H9 (cell line): ENCODE measurements around the gene MPZ. TPM values are rescaled to one million over a fixed set of nuclear protein-coding genes. Genes with fewer than 3 reads are reported as not detected.

ENCODE experiments used
- DNase-seq: peaks from one replicate; pipeline ENCODE4 v3.0.0-alpha.2; 2017
- H2AFZ ChIP-seq: one replicate; pipeline ENCODE4 v1.6.1; 2013; ENCODE audit warnings: mild to moderate bottlenecking, low read length, control low read depth, moderate library complexity
- H2AK5ac ChIP-seq: 2 replicates; pipeline ENCODE4 v1.6.1; 2013; ENCODE audit warnings: low read length, control low read depth, mixed read lengths; ENCODE audit not compliant: insufficient read length
- H2BK120ac ChIP-seq: one replicate; pipeline ENCODE4 v1.6.1; 2013; ENCODE audit warnings: low read depth, mild to moderate bottlenecking, low read length, control low read depth, inconsistent platforms; ENCODE audit not compliant: poor library complexity, severe bottlenecking
- H2BK12ac ChIP-seq: 2 replicates; pipeline ENCODE4 v1.6.1; 2013; ENCODE audit warnings: low read length, control low read depth, mixed read lengths, low read depth; ENCODE audit not compliant: insufficient read length
- H2BK15ac ChIP-seq: 2 replicates; pipeline ENCODE4 v1.6.1; 2013; ENCODE audit warnings: low read depth, low read length, control low read depth
- H2BK20ac ChIP-seq: one replicate; pipeline ENCODE4 v1.6.1; 2013; ENCODE audit warnings: low read depth, mild to moderate bottlenecking, low read length, control low read depth, inconsistent platforms; ENCODE audit not compliant: poor library complexity, severe bottlenecking
- H2BK5ac ChIP-seq: 2 replicates; pipeline ENCODE4 v1.6.1; 2013; ENCODE audit warnings: low read length, control low read depth, mixed read lengths; ENCODE audit not compliant: insufficient read length
- H3K14ac ChIP-seq: 2 replicates; pipeline ENCODE4 v1.6.1; 2013; ENCODE audit warnings: low read length, control low read depth; ENCODE audit not compliant: insufficient read depth
- H3K18ac ChIP-seq: 2 replicates; pipeline ENCODE4 v1.6.1; 2013; ENCODE audit warnings: low read depth, mild to moderate bottlenecking, mixed read lengths, low read length, control low read depth; ENCODE audit not compliant: insufficient read length
- H3K23ac ChIP-seq: 2 replicates; pipeline ENCODE4 v1.6.1; 2013; ENCODE audit warnings: low read length, control low read depth, mixed read lengths, low read depth; ENCODE audit not compliant: insufficient read length
- H3K23me2 ChIP-seq: 2 replicates; pipeline ENCODE4 v1.6.1; 2013; ENCODE audit warnings: low read depth, mild to moderate bottlenecking, mixed read lengths, low read length, control low read depth; ENCODE audit not compliant: insufficient read length, poor library complexity, severe bottlenecking
- H3K27ac ChIP-seq: 2 replicates; pipeline ENCODE4 v1.5.1; 2013; ENCODE audit warnings: low read length, control low read depth, mixed read lengths, low read depth; ENCODE audit not compliant: insufficient read length
- H3K27me3 ChIP-seq: 2 replicates; pipeline ENCODE4 v1.6.1; 2013; ENCODE audit warnings: low read length, control low read depth, inconsistent platforms; ENCODE audit not compliant: insufficient read depth
- H3K4ac ChIP-seq: 2 replicates; pipeline ENCODE4 v1.6.1; 2013; ENCODE audit warnings: low read depth, mild to moderate bottlenecking, control low read depth, inconsistent platforms, low read length, moderate library complexity
- H3K4me1 ChIP-seq: 2 replicates; pipeline ENCODE4 v1.6.1; 2013; ENCODE audit warnings: low read length, control low read depth, inconsistent platforms; ENCODE audit not compliant: insufficient read depth
- H3K4me2 ChIP-seq: 2 replicates; pipeline ENCODE4 v1.6.1; 2013; ENCODE audit warnings: low read length, control low read depth, mixed read lengths; ENCODE audit not compliant: insufficient read length, insufficient read depth
- H3K56ac ChIP-seq: 2 replicates; pipeline ENCODE4 v1.6.1; 2013; ENCODE audit warnings: low read depth, mild to moderate bottlenecking, mixed read lengths, low read length, control low read depth; ENCODE audit not compliant: insufficient read length
- H3K79me1 ChIP-seq: 2 replicates; pipeline ENCODE4 v1.6.1; 2013; ENCODE audit warnings: low read depth, mild to moderate bottlenecking, moderate library complexity, low read length, control low read depth, inconsistent platforms; ENCODE audit not compliant: insufficient read depth, poor library complexity, severe bottlenecking
- H3K79me2 ChIP-seq: 2 replicates; pipeline ENCODE4 v1.6.1; 2013; ENCODE audit warnings: low read length, control low read depth, inconsistent platforms; ENCODE audit not compliant: insufficient read depth
- H3K9ac ChIP-seq: 2 replicates; pipeline ENCODE4 v1.6.1; 2013; ENCODE audit warnings: low read length, control low read depth, mixed read lengths; ENCODE audit not compliant: insufficient read length; ENCODE audit errors: extremely low read depth
- H3K9me3 ChIP-seq: one replicate; pipeline ENCODE4 v1.6.1; 2013; ENCODE audit warnings: low read depth, low read length, inconsistent platforms; ENCODE audit not compliant: control insufficient read depth
- H3T11ph ChIP-seq: one replicate; pipeline ENCODE4 v1.6.1; 2013; ENCODE audit warnings: mild to moderate bottlenecking, low read length, control low read depth, inconsistent platforms
- H4K20me1 ChIP-seq: one replicate; pipeline ENCODE4 v1.6.1; 2013; ENCODE audit not compliant: control insufficient read depth, insufficient read length, insufficient read depth
- H4K5ac ChIP-seq: 2 replicates; pipeline ENCODE4 v1.6.1; 2013; ENCODE audit warnings: low read depth, mild to moderate bottlenecking, mixed read lengths, low read length, control low read depth; ENCODE audit not compliant: insufficient read length
- H4K8ac ChIP-seq: replicated peaks from 2 replicates; pipeline ENCODE4 v1.6.1; 2013; ENCODE audit warnings: low read length, control low read depth, mixed read lengths, low read depth; ENCODE audit not compliant: insufficient read length
- H4K91ac ChIP-seq: 2 replicates; pipeline ENCODE4 v1.6.1; 2013; ENCODE audit warnings: low read depth, mild to moderate bottlenecking, moderate library complexity, mixed read lengths, low read length, control low read depth; ENCODE audit not compliant: insufficient read length
- H3K27ac Mint-ChIP-seq, 3 experiments: 2 replicates in 2 of 3; 3 replicates in 1 of 3; pipeline ENCODE4 v1.8.0; 2020 to 2021; ENCODE audit warnings: mixed read lengths in 3 of 3, mild to moderate bottlenecking in 1 of 3, moderate library complexity in 1 of 3
- H3K27me3 Mint-ChIP-seq: 2 replicates; pipeline ENCODE4 v1.8.0; 2021; ENCODE audit warnings: low read depth, mild to moderate bottlenecking, moderate library complexity, mixed read lengths
- H3K36me3 Mint-ChIP-seq, 3 experiments: 2 replicates in 2 of 3; 3 replicates in 1 of 3; pipeline ENCODE4 v1.8.0; 2020 to 2021; ENCODE audit warnings: low read depth in 3 of 3, mixed read lengths in 3 of 3; ENCODE audit not compliant: insufficient read depth in 1 of 3
- H3K4me1 Mint-ChIP-seq, 2 experiments: 2 replicates each; pipeline ENCODE4 v1.8.0; 2020; ENCODE audit warnings: mixed read lengths in 2 of 2
- H3K4me3 Mint-ChIP-seq, 2 experiments: 2 replicates in 1 of 2; 3 replicates in 1 of 2; pipeline ENCODE4 v1.8.0; 2020 to 2021; ENCODE audit warnings: mild to moderate bottlenecking in 2 of 2, mixed read lengths in 2 of 2, moderate library complexity in 1 of 2
- H3K9me3 Mint-ChIP-seq, 2 experiments: 2 replicates in 1 of 2; 3 replicates in 1 of 2; pipeline ENCODE4 v1.8.0; 2020; ENCODE audit warnings: mild to moderate bottlenecking in 2 of 2, mixed read lengths in 2 of 2, moderate library complexity in 1 of 2
- WGBS: extraction: QIAGEN DNeasy Blood & Tissue Kit; methylation state at CpG from one replicate; pipeline ENCODE4 v1.1.7; 2013; ENCODE audit warnings: missing lambda C conversion rate, low lambda C conversion rate, mixed read lengths; ENCODE audit not compliant: insufficient read length; ENCODE audit errors: extremely low coverage; 5-methylcytosine and 5-hydroxymethylcytosine counted together
- total RNA-seq: library from RNA; stranded (reverse); gene quantifications from 2 replicates; pipeline ENCODE4 v1.2.1, GENCODE V29; 2021
- TF ChIP-seq, protein P1 (sequence below): fragments of 200-600 bp; sonication (generic); conservative IDR thresholded peaks from 3 replicates; pipeline ENCODE4 v1.8.0; 2021; ENCODE audit warnings: antibody characterized with exemption, mild to moderate bottlenecking

MPZ gene
- total RNA-seq, 1 experiment from 2014 or later: 2.7 TPM

DNA sequence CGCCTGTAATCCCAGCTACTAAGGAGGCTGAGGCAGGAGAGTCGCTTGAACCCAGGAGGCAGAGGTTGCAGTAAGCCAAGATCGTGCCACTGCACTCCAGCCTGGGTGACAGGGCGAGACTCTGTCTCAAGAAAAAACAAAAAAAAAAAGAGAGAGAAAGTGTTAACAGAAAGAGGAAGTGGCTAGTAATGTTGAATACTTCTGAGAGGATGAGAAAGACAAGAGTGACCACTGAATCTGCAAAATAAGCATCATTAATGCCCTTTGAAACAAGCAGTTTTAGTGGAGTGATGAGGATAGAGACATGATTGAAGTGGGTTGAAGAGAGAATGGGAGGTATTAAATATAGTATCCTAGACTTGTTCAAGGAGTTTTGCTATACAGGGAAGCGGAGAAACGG, 11.7 kb downstream of the MPZ start:
- Histone ChIP-seq H2BK15ac (no peak overlapping the region), H3K9me3 (no peaks in the 10 kb centered on the region), H3K27me3 (no peaks in the 10 kb centered on the region), H3K79me1 (no peaks in the 10 kb centered on the region), H3K23ac (no peak overlapping the region), H2BK12ac (no peak overlapping the region), H2BK20ac (no peak overlapping the region), H4K20me1 (no peaks in the 10 kb centered on the region), H2AK5ac (no peak overlapping the region), H4K8ac (no peak overlapping the region), H3K18ac (no peak overlapping the region), H2BK120ac (no peak overlapping the region), H3K4ac (no peak overlapping the region), H3K9ac (no peak overlapping the region), H3K4me2 (no peak overlapping the region), H3K23me2 (no peaks in the 10 kb centered on the region), H3T11ph (no peak overlapping the region), H3K27ac (no peak overlapping the region), H2BK5ac (no peak overlapping the region), H2AFZ (no peak overlapping the region), H3K79me2 (no peaks in the 10 kb centered on the region), H4K91ac (no peak overlapping the region), H3K14ac (no peak overlapping the region), H4K5ac (no peak overlapping the region), H3K4me1 (peaks cover 1% of the 10 kb centered on the region; the same call in 1 of the 2 replicates), H3K56ac (no peak overlapping the region)
- Mint-ChIP-seq H3K27me3 (no peaks in the 10 kb centered on the region), H3K27ac (no peak overlapping the region; a peak in 1 of 7 replicates), H3K4me3 (no peak overlapping the region), H3K36me3 (no peaks in the 10 kb centered on the region), H3K9me3 (no peaks in the 10 kb centered on the region), H3K4me1 (peaks cover 14 to 25% of the 10 kb centered on the region in 2 experiments)
- TF ChIP-seq, protein P1, sequence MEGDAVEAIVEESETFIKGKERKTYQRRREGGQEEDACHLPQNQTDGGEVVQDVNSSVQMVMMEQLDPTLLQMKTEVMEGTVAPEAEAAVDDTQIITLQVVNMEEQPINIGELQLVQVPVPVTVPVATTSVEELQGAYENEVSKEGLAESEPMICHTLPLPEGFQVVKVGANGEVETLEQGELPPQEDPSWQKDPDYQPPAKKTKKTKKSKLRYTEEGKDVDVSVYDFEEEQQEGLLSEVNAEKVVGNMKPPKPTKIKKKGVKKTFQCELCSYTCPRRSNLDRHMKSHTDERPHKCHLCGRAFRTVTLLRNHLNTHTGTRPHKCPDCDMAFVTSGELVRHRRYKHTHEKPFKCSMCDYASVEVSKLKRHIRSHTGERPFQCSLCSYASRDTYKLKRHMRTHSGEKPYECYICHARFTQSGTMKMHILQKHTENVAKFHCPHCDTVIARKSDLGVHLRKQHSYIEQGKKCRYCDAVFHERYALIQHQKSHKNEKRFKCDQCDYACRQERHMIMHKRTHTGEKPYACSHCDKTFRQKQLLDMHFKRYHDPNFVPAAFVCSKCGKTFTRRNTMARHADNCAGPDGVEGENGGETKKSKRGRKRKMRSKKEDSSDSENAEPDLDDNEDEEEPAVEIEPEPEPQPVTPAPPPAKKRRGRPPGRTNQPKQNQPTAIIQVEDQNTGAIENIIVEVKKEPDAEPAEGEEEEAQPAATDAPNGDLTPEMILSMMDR: no peak
- DNase-seq: no peak
- no CpG with 5 or more reads among the region's 6 CpGs for WGBS
